HG03039 (cell line): Measurements from ENCODE around the gene TTC28.
"Not testable (repeated sequence)": the region's sequence is repeated elsewhere in the genome, so short reads cannot be mapped to it uniquely, and the experiment has no call there.

Experiments used
- ATAC-seq: cut with Tn5 transposase; IDR thresholded peaks from one replicate; pipeline ENCODE4 v1.9.1; 2021; ENCODE audit warnings: mild to moderate bottlenecking, moderate library complexity; ENCODE audit not compliant: unreplicated experiment

The TTC28 gene

GRCh38 chr22:28077166-28077565, 602.5 kb downstream of the TTC28 start:
- ATAC-seq, result no peak

- ATAC-seq, result no peak
Measured at GRCh38 chr22:28075358-28075981, 604.2 kb downstream of the TTC28 start.

GRCh38 chr22:28074526-28074925, 605.1 kb downstream of the TTC28 start:
- ATAC-seq, result no peak

GRCh38 chr22:28072066-28072465, 607.6 kb downstream of the TTC28 start:
- ATAC-seq, result no peak

- ATAC-seq, result no peak
Measured at GRCh38 chr22:28068826-28069225, 610.8 kb downstream of the TTC28 start.

GRCh38 chr22:28064920-28065319, 614.7 kb downstream of the TTC28 start:
- no peak for ATAC-seq

- ATAC-seq, result no peak
Measured at GRCh38 chr22:28063656-28064055, 616.0 kb downstream of the TTC28 start.

GRCh38 chr22:28060594-28060993, 619.0 kb downstream of the TTC28 start:
- ATAC-seq, result not testable (repeated sequence)

GRCh38 chr22:28058036-28058435, 621.6 kb downstream of the TTC28 start:
- no peak for ATAC-seq

- ATAC-seq, result no peak
Measured at GRCh38 chr22:28054819-28055208, 624.8 kb downstream of the TTC28 start.

- no peak for ATAC-seq
Measured at GRCh38 chr22:28053896-28054818, 625.5 kb downstream of the TTC28 start.

GRCh38 chr22:28052825-28053269, 626.8 kb downstream of the TTC28 start:
- no peak for ATAC-seq

GRCh38 chr22:28051787-28052356, 627.8 kb downstream of the TTC28 start:
- no peak for ATAC-seq

- no peak for ATAC-seq
Measured at GRCh38 chr22:28051091-28051786, 628.4 kb downstream of the TTC28 start.

GRCh38 chr22:28048529-28048928, 631.1 kb downstream of the TTC28 start:
- ATAC-seq, result no peak

GRCh38 chr22:28047740-28048139, 631.9 kb downstream of the TTC28 start:
- no peak for ATAC-seq

- ATAC-seq, result no peak
Measured at GRCh38 chr22:28046100-28046499, 633.5 kb downstream of the TTC28 start.

GRCh38 chr22:28044546-28045173, 635.0 kb downstream of the TTC28 start:
- ATAC-seq, result no peak

GRCh38 chr22:28043266-28043665, 636.4 kb downstream of the TTC28 start:
- no peak for ATAC-seq

- ATAC-seq, result no peak
Measured at GRCh38 chr22:28034760-28035401, 644.8 kb downstream of the TTC28 start.
